H1 (cell line): ENCODE measurements around the gene TMC3. TPM values are rescaled to one million over a fixed set of nuclear protein-coding genes. Genes with fewer than 3 reads are reported as not detected.

Source experiments
- CTCF ChIA-PET: fragments of 300-600 bp; sonication (Branson Sonifier 250); formaldehyde crosslinking; loops from one replicate; lab custom pipeline; 2021; ENCODE audit not compliant: partially characterized antibody; lab: Charles Lee
- POLR2A ChIA-PET: fragments of 300-600 bp; sonication (Branson Sonifier 250); formaldehyde crosslinking; loops from one replicate; lab custom pipeline; 2021; ENCODE audit warnings: inconsistent platforms; ENCODE audit not compliant: partially characterized antibody; lab: Charles Lee
- DNase-seq, 2 experiments: peaks; one replicate each; pipeline versions ENCODE4 v3.0.0 to v3.0.0-alpha.2; 2010 to 2022; ENCODE audit warnings: low spot score in 2 of 2, low read depth in 1 of 2, mixed read lengths in 1 of 2
- FAIRE-seq: peaks from 2 replicates; lab custom pipeline; 2011; peaks lifted over from hg19 to GRCh38; lab: Jason Lieb, UNC
- H2AFZ ChIP-seq: 2 replicates; pipeline ENCODE4 v1.8.1; 2012; ENCODE audit warnings: low read length, inconsistent platforms
- H2AK5ac ChIP-seq: 2 replicates; pipeline ENCODE4 v1.6.1; 2013; ENCODE audit warnings: low read depth, low read length
- H2BK120ac ChIP-seq: replicated peaks from 2 replicates; pipeline ENCODE3; 2013; ENCODE audit warnings: low read depth, low read length, inconsistent platforms
- H2BK12ac ChIP-seq: 2 replicates; pipeline ENCODE4 v1.6.1; 2013; ENCODE audit warnings: low read depth, low read length
- H2BK15ac ChIP-seq: 2 replicates; pipeline ENCODE4 v1.6.1; 2013; ENCODE audit warnings: low read length
- H2BK20ac ChIP-seq: 2 replicates; pipeline ENCODE4 v1.6.1; 2013; ENCODE audit warnings: low read length
- H2BK5ac ChIP-seq: 2 replicates; pipeline ENCODE4 v1.6.1; 2013; ENCODE audit warnings: low read depth, low read length
- H3K14ac ChIP-seq: 2 replicates; pipeline ENCODE4 v1.6.1; 2013; ENCODE audit warnings: inconsistent platforms; ENCODE audit not compliant: insufficient read length
- H3K18ac ChIP-seq: 2 replicates; pipeline ENCODE4 v1.6.1; 2013; ENCODE audit warnings: low read length; ENCODE audit errors: extremely low read depth
- H3K23ac ChIP-seq: 2 replicates; pipeline ENCODE4 v1.6.1; 2013; ENCODE audit warnings: inconsistent platforms; ENCODE audit not compliant: insufficient read length
- H3K23me2 ChIP-seq: 2 replicates; pipeline ENCODE4 v1.6.1; 2013; ENCODE audit warnings: low read depth, low read length
- H3K27ac ChIP-seq: 2 replicates; pipeline ENCODE4 v1.6.1; 2011; ENCODE audit warnings: low read depth, low read length, inconsistent platforms
- H3K27me3 ChIP-seq, 4 experiments: replicated peaks in 1 of 4; 1 replicate in 1 of 4; 2 replicates in 3 of 4; pipeline versions ENCODE4 v1.6.1 to v1.8.1; 2011 to 2013; ENCODE audit warnings: low read length in 3 of 4, mild to moderate bottlenecking in 3 of 4, inconsistent platforms in 2 of 4, mixed read lengths in 2 of 4, moderate library complexity in 1 of 4; ENCODE audit not compliant: control insufficient read depth in 3 of 4, insufficient read depth in 3 of 4; ENCODE audit errors: extremely low read depth in 1 of 4
- H3K36me3 ChIP-seq, 4 experiments: 2 replicates each; pipeline versions ENCODE4 v1.6.1 to v1.8.1; 2011 to 2013; ENCODE audit warnings: mild to moderate bottlenecking in 4 of 4, low read length in 3 of 4, moderate library complexity in 2 of 4, control low read depth in 1 of 4, inconsistent platforms in 1 of 4; ENCODE audit not compliant: insufficient read depth in 4 of 4, control insufficient read depth in 2 of 4
- H3K4ac ChIP-seq: replicated peaks from 2 replicates; pipeline ENCODE3; 2013; ENCODE audit warnings: low read length, low read depth, mixed read lengths, inconsistent platforms; ENCODE audit not compliant: insufficient read length
- H3K4me1 ChIP-seq, 4 experiments: replicated peaks in 1 of 4; 1 replicate in 1 of 4; 2 replicates in 3 of 4; pipeline versions ENCODE4 v1.6.1 to v1.8.1; 2011 to 2013; ENCODE audit warnings: low read length in 3 of 4, inconsistent platforms in 2 of 4, mixed read lengths in 1 of 4; ENCODE audit not compliant: insufficient read depth in 4 of 4, control insufficient read depth in 3 of 4
- H3K4me2 ChIP-seq, 2 experiments: 2 replicates each; pipeline versions ENCODE4 v1.6.1 to v1.8.1; 2011 to 2013; ENCODE audit warnings: low read depth in 2 of 2, low read length in 2 of 2, control low read depth in 1 of 2, inconsistent platforms in 1 of 2, mild to moderate bottlenecking in 1 of 2; ENCODE audit not compliant: insufficient read depth in 1 of 2
- H3K4me3 ChIP-seq, 4 experiments: fragments of 200-600, 300-600 bp in 1 of 4; sonication (generic), shearing (Covaris generic), sonication (Bioruptor Twin) in 1 of 4; 2 replicates each; pipeline versions ENCODE4 v1.5.1 to v1.8.1; 2011 to 2016; ENCODE audit warnings: low read length in 4 of 4, low read depth in 3 of 4, control low read depth in 2 of 4, inconsistent platforms in 2 of 4, mild to moderate bottlenecking in 2 of 4, mixed read lengths in 1 of 4, moderate library complexity in 1 of 4; ENCODE audit not compliant: insufficient read depth in 2 of 4; ENCODE audit errors: extremely low read depth in 1 of 4
- H3K56ac ChIP-seq: replicated peaks from 2 replicates; pipeline ENCODE3; 2013; ENCODE audit warnings: low read depth, mild to moderate bottlenecking, mixed read lengths, low read length, inconsistent platforms; ENCODE audit not compliant: insufficient read length
- H3K79me1 ChIP-seq: 2 replicates; pipeline ENCODE4 v1.6.1; 2013; ENCODE audit warnings: low read depth, low read length, control low read depth
- H3K79me2 ChIP-seq, 2 experiments: 2 replicates each; pipeline versions ENCODE4 v1.6.1 to v1.8.1; 2012 to 2013; ENCODE audit warnings: low read length in 2 of 2, mild to moderate bottlenecking in 2 of 2, inconsistent platforms in 1 of 2; ENCODE audit not compliant: insufficient read depth in 2 of 2, control insufficient read depth in 1 of 2
- H3K9ac ChIP-seq, 4 experiments: replicated peaks in 1 of 4; 1 replicate in 1 of 4; 2 replicates in 3 of 4; pipeline versions ENCODE4 v1.6.1 to v1.8.1; 2011 to 2013; ENCODE audit warnings: low read depth in 3 of 4, low read length in 3 of 4, control low read depth in 2 of 4, mild to moderate bottlenecking in 2 of 4, moderate library complexity in 2 of 4, inconsistent platforms in 1 of 4; ENCODE audit errors: extremely low read depth in 1 of 4
- H3K9me3 ChIP-seq, 2 experiments: 2 replicates each; pipeline versions ENCODE4 v1.6.1 to v1.8.1; 2012 to 2013; ENCODE audit warnings: mild to moderate bottlenecking in 2 of 2, moderate library complexity in 2 of 2, control low read depth in 1 of 2, inconsistent platforms in 1 of 2, low read depth in 1 of 2, low read length in 1 of 2, mixed read lengths in 1 of 2; ENCODE audit not compliant: insufficient read depth in 2 of 2
- H4K20me1 ChIP-seq, 2 experiments: replicated peaks in 1 of 2; 2 replicates each; pipeline versions ENCODE3 to v1.8.1; 2011 to 2013; ENCODE audit warnings: inconsistent platforms in 2 of 2, low read length in 2 of 2, mild to moderate bottlenecking in 1 of 2; ENCODE audit not compliant: insufficient read depth in 2 of 2, control insufficient read depth in 1 of 2
- H4K5ac ChIP-seq: 2 replicates; pipeline ENCODE4 v1.6.1; 2013; ENCODE audit warnings: low read length, low read depth, mixed read lengths, inconsistent platforms; ENCODE audit not compliant: insufficient read length
- H4K8ac ChIP-seq: 2 replicates; pipeline ENCODE4 v1.8.0; 2013; ENCODE audit warnings: mild to moderate bottlenecking, moderate library complexity, low read length, inconsistent platforms; ENCODE audit not compliant: insufficient read depth; ENCODE audit errors: extremely low read depth
- H4K91ac ChIP-seq: replicated peaks from 2 replicates; pipeline ENCODE3; 2013; ENCODE audit warnings: low read length, mixed read lengths, inconsistent platforms; ENCODE audit not compliant: insufficient read length
- CHD1 ChIP-seq: IDR thresholded peaks from 2 replicates; pipeline ENCODE4 v1.6.1; 2012; ENCODE audit warnings: low read depth, low read length, improper control_type of control experiment
- CTBP2 ChIP-seq: IDR thresholded peaks from 2 replicates; pipeline ENCODE4 v1.7.0; 2011; ENCODE audit warnings: borderline replicate concordance, mild to moderate bottlenecking, moderate library complexity, mixed read lengths, low read length; ENCODE audit not compliant: insufficient read depth, insufficient read length
- SIN3A ChIP-seq, 2 experiments: IDR thresholded peaks in 1 of 2; conservative IDR thresholded peaks in 1 of 2; 2 replicates each; pipeline ENCODE4 v1.6.1; 2011 to 2012; ENCODE audit warnings: low read length in 2 of 2, improper control_type of control experiment in 1 of 2, low read depth in 1 of 2, mild to moderate bottlenecking in 1 of 2
- SUZ12 ChIP-seq: fragments of 200-600 bp; sonication (generic); IDR thresholded peaks from 2 replicates; pipeline ENCODE4 v1.6.1; 2012; ENCODE audit warnings: mild to moderate bottlenecking, inconsistent platforms, low read length, moderate library complexity, mixed read lengths
- WGBS, 2 experiments: shearing (Covaris generic) in 1 of 2; methylation state at CpG; one replicate each; pipeline versions ENCODE4 v1.1.6 to v1.1.7; 2013 to 2015; ENCODE audit warnings: low lambda C conversion rate in 2 of 2, mixed read lengths in 2 of 2, inconsistent platforms in 1 of 2, low coverage in 1 of 2, missing lambda C conversion rate in 1 of 2; ENCODE audit not compliant: insufficient replicate concordance in 2 of 2, insufficient coverage in 1 of 2, insufficient read length in 1 of 2; ENCODE audit errors: extremely low coverage in 1 of 2, missing lambda C conversion rate in 1 of 2; 5-methylcytosine and 5-hydroxymethylcytosine counted together
- polyA plus RNA-seq, 7 experiments: library from polyadenylated mRNA; depleted of rRNA in 3 of 7; stranded (reverse) in 5 of 7; unstranded in 2 of 7; fragments of >200 nt in 5 of 7; fragments of 200-250 nt in 2 of 7; gene quantifications; 1 replicate in 5 of 7; 2 replicates in 1 of 7; 4 replicates in 1 of 7; pipeline versions ENCODE4 v1.2.1 to v1.2.3, GENCODE V29; 2011 to 2013; ENCODE audit warnings: missing spikeins in 2 of 7, mixed read lengths in 2 of 7
- total RNA-seq: library from RNA; stranded (reverse); fragmentation: NEBNext Ultra II Directional; extraction: Animal tissue kit (Norgen Biotek cat#: 25700); gene quantifications from 2 replicates; pipeline ENCODE4 v1.2.1, GENCODE V29; 2021

The TMC3 gene
- total and polyA plus RNA-seq, 2 of the 8 experiments (the other 6 are each of a cell fraction or from before 2014, with no cell fraction given), result not detected

DNA sequence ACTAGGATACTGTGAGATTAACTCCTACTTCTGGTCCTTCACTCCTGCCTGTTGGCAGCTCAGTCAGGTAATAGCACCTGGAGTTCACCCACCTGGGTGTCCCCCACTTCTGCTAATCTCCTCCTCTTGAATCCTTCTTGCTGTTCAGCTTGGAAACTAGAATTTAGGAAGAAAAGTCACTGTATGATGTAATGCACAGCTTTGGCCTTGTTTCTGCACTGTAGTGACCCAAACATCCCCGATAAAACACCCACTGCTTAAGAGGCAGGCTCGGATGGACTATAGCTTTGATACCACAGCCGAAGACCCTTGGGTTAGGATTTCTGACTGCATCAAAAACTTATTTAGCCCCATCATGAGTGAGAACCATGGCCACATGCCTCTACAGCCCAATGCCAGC lies 74.9 kb downstream of the TMC3 start:
- H3K9me3 ChIP-seq, result no peaks in the 10 kb centered on the region
- WGBS, 2 experiments, result 91% methylated on average over 3 of the region's 3 CpGs; no CpG with 5 or more reads in 1 of the 2 experiments
- POLR2A ChIA-PET, result no interaction called here

More for the DNA sequence above, 74.9 kb downstream of the TMC3 start:
- H3K14ac ChIP-seq, result no peak overlapping the region
- no peak overlapping the region for H3K23ac ChIP-seq
- H3K18ac ChIP-seq, result no peak overlapping the region
- FAIRE-seq (no peak), DNase-seq (no peak)
- no peak overlapping the region for H4K5ac ChIP-seq
- H3K4me2 ChIP-seq, result no peak overlapping the region
- no peaks in the 10 kb centered on the region for H3K79me1 ChIP-seq
- TF ChIP-seq SUZ12 (no peak), CTBP2 (no peak), CHD1 (no peak), SIN3A (conservative IDR thresholded peaks at IDR 0.05 in 1 of 2, IDR thresholded peaks at IDR 0.05 in 1 of 2; ENCODE audit: low read depth in 1 of 2, low read length in 2 of 2) (no peak)
- H2AFZ ChIP-seq, result no peak overlapping the region
- no peaks in the 10 kb centered on the region for H3K36me3 ChIP-seq
- H2AK5ac ChIP-seq, result no peak overlapping the region
- H4K20me1 ChIP-seq, result no peaks in the 10 kb centered on the region
- no peak overlapping the region for H3K4ac ChIP-seq
- H3K27ac ChIP-seq, result no peak overlapping the region
- H3K9ac ChIP-seq, result no peak overlapping the region
- H3K27me3 ChIP-seq, result no peaks in the 10 kb centered on the region; a peak in 1 of 7 replicates
- no peak overlapping the region for H2BK15ac ChIP-seq
- no peak overlapping the region for H3K4me3 ChIP-seq
- H4K91ac ChIP-seq, result no peak overlapping the region
- no peaks in the 10 kb centered on the region for H3K23me2 ChIP-seq
- no peak overlapping the region for H4K8ac ChIP-seq
- H3K56ac ChIP-seq, result no peak overlapping the region
- H3K79me2 ChIP-seq, result no peaks in the 10 kb centered on the region
- H2BK5ac ChIP-seq, result no peak overlapping the region
- H2BK20ac ChIP-seq, result no peak overlapping the region
- no peak overlapping the region for H2BK12ac ChIP-seq
- peaks cover 6 to 14% (median 13%) of the 10 kb centered on the region in 4 experiments for H3K4me1 ChIP-seq
- no peak overlapping the region for H2BK120ac ChIP-seq
- CTCF ChIA-PET, result interaction anchor here (0.6 to 1.5 kb wide), 5 partner anchors 19 to 143 kb away, joined by 3 read pairs; no protein-coding TSS in a partner anchor
